SU-DHL-6 (cell line): ENCODE results near the gene CA11.

ENCODE experiments used
- H2AFZ ChIP-seq: fragments of 200-600 bp; sonication (generic); 2 replicates; pipeline ENCODE4 v1.6.1; 2014; ENCODE audit warnings: low read depth, mild to moderate bottlenecking, moderate library complexity, mixed read lengths, antibody characterized with exemption, low read length; ENCODE audit not compliant: severe bottlenecking
- H3F3A ChIP-seq: fragments of 200-600 bp; shearing (Covaris generic); 2 replicates; pipeline ENCODE4 v1.6.0; 2016; ENCODE audit warnings: antibody characterized with exemption, mild to moderate bottlenecking; ENCODE audit not compliant: insufficient read depth
- H3K27ac ChIP-seq: fragments of 200-600 bp; sonication (generic); 2 replicates; pipeline ENCODE4 v1.5.1; 2016; ENCODE audit warnings: low read depth, mild to moderate bottlenecking, low read length, moderate library complexity, mixed read lengths
- H3K27me3 ChIP-seq: fragments of 200-600 bp; sonication (generic), shearing (Covaris generic); 2 replicates; pipeline ENCODE4 v1.6.0; 2014; ENCODE audit warnings: mild to moderate bottlenecking, low read length
- H3K36me3 ChIP-seq: fragments of 200-600 bp; sonication (generic); 2 replicates; pipeline ENCODE4 v1.6.1; 2014; ENCODE audit warnings: mild to moderate bottlenecking, low read length, mixed read lengths
- H3K4me2 ChIP-seq: fragments of 300-600, 200-600 bp; shearing (Covaris generic), sonication (generic); 2 replicates; pipeline ENCODE4 v1.6.0; 2014; ENCODE audit warnings: low read length, low read depth, mild to moderate bottlenecking; ENCODE audit not compliant: poor library complexity, severe bottlenecking
- H3K4me3 ChIP-seq: fragments of 200-600 bp; sonication (generic); 2 replicates; pipeline ENCODE4 v1.5.1; 2014; ENCODE audit warnings: antibody characterized with exemption, low read length, mild to moderate bottlenecking, mixed read lengths; ENCODE audit not compliant: insufficient read depth, poor library complexity, severe bottlenecking
- H3K79me2 ChIP-seq: fragments of 200-600 bp; sonication (generic); 2 replicates; pipeline ENCODE4 v1.6.1; 2014; ENCODE audit warnings: mild to moderate bottlenecking, low read length, moderate library complexity; ENCODE audit not compliant: insufficient read depth
- H3K9ac ChIP-seq: fragments of 200-600 bp; sonication (generic); 2 replicates; pipeline ENCODE4 v1.7.0; 2014; ENCODE audit warnings: mild to moderate bottlenecking, low read length
- H3K9me2 ChIP-seq: fragments of 200-600 bp; sonication (generic); replicated peaks from 2 replicates; pipeline ENCODE4 v1.6.1; 2014; ENCODE audit warnings: low read length; ENCODE audit not compliant: insufficient read depth
- H3K9me3 ChIP-seq: fragments of 200-600 bp; sonication (generic); 2 replicates; pipeline ENCODE4 v1.6.1; 2014; ENCODE audit warnings: low read length, mixed read lengths; ENCODE audit not compliant: insufficient read depth
- H4K20me1 ChIP-seq: fragments of 200-600 bp; sonication (generic); 2 replicates; pipeline ENCODE4 v1.6.1; 2014; ENCODE audit warnings: low read depth, mild to moderate bottlenecking, antibody characterized with exemption, low read length, moderate library complexity, mixed read lengths
- CTCF ChIP-seq: fragments of 200-600 bp; sonication (generic); IDR thresholded peaks from one replicate; pipeline ENCODE4 v1.5.1; 2017; ENCODE audit warnings: antibody characterized with exemption, mild to moderate bottlenecking, low read length, moderate library complexity; ENCODE audit not compliant: insufficient read depth, poor library complexity, severe bottlenecking
- EZH2phosphoT487 ChIP-seq: fragments of 200-600 bp; sonication (generic), shearing (Covaris generic); conservative IDR thresholded peaks from 2 replicates; pipeline ENCODE4 v1.6.1; 2018; ENCODE audit warnings: mild to moderate bottlenecking, antibody characterized with exemption, low read length, moderate library complexity, mixed read lengths

CA11 gene

DNA sequence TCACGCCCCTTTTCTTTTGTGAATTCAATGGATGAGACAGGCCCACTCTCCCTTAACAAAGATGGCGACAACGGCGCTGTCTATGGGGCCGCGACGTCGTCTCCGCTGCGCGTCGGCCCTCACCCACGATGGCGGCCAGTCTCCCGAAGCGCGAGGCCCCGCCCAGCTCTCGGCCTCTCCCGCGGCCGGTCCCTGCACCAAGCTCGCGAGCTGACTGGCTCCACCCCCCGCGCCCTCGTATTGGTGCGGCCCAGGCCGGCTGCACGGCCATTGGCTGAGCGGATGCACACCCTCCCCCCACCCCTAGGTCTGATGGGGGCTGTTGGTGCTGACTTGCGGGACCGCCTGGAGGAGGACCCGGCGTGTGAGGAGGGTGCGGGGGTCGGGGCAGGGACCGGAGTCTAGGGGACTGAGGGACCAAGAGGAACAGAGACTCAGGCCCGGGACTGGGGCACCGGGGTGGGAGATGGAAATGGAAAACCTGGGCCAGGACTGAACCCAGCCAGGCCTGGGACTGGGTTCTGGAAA is 21.9 kb downstream of the CA11 start:
- Histone ChIP-seq H3K9me3 (no peaks in the 10 kb centered on the region), H3K27ac (peak overlapping the region; percentile 58), H3K4me3 (peak overlapping the region; percentile 56), H3K4me2 (peak overlapping the region; percentile 89), H3F3A (0 out of 2 replicates have a peak, but pooled peaks cover 5% of the 10 kb centered on the region), H4K20me1 (no peaks in the 10 kb centered on the region), H2AFZ (peak overlapping the region; percentile 49), H3K9ac (peak overlapping the region; percentile 60), H3K79me2 (peaks cover 15% of the 10 kb centered on the region; the same call in 1 of the 2 replicates), H3K9me2 (no peaks in the 10 kb centered on the region), H3K27me3 (no peaks in the 10 kb centered on the region), H3K36me3 (no peaks in the 10 kb centered on the region)
- TF ChIP-seq CTCF (no peak), EZH2phosphoT487 (no peak)

DNA sequence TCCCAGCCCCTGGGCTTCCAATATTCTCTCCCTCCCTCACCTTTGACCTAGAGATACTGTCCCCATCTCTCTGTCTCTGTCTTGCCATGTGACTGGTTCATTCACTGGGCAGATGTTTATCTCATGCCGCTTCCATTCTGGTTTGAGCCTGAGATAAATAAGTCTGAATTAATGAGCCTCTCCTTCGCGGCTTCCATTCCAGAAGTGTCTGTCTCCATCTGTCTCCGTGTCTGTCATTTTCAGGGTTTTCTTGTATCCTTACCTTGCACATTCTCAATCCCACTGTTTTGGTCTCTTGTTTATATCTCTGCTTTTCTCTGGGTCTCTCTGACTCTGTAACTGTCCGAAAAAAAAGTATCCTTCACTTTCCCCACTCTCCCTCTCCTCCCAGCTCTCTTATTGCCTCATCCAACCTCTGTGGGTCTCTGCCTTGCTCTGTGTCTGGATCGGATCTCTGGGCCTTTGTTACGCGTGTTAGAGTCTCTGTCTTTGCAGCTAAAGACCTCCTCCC is 22.4 kb downstream of the CA11 start:
- H2AFZ ChIP-seq: peak overlapping the region; percentile 49
- no peaks in the 10 kb centered on the region for H3K9me2 ChIP-seq
- H3F3A ChIP-seq: peaks cover 7% of the 10 kb centered on the region; the same call in 1 of the 2 replicates
- H4K20me1 ChIP-seq: no peaks in the 10 kb centered on the region
- no peaks in the 10 kb centered on the region for H3K9me3 ChIP-seq
- peak overlapping the region; percentile 56 for H3K4me3 ChIP-seq
- H3K27me3 ChIP-seq: no peaks in the 10 kb centered on the region
- peak overlapping the region; percentile 60 for H3K9ac ChIP-seq
- TF ChIP-seq EZH2phosphoT487 (no peak), CTCF (no peak)
- no peaks in the 10 kb centered on the region for H3K36me3 ChIP-seq
- H3K79me2 ChIP-seq: peaks cover 18% of the 10 kb centered on the region
- peak overlapping the region; percentile 89 for H3K4me2 ChIP-seq
- peak overlapping the region; percentile 58 for H3K27ac ChIP-seq

DNA sequence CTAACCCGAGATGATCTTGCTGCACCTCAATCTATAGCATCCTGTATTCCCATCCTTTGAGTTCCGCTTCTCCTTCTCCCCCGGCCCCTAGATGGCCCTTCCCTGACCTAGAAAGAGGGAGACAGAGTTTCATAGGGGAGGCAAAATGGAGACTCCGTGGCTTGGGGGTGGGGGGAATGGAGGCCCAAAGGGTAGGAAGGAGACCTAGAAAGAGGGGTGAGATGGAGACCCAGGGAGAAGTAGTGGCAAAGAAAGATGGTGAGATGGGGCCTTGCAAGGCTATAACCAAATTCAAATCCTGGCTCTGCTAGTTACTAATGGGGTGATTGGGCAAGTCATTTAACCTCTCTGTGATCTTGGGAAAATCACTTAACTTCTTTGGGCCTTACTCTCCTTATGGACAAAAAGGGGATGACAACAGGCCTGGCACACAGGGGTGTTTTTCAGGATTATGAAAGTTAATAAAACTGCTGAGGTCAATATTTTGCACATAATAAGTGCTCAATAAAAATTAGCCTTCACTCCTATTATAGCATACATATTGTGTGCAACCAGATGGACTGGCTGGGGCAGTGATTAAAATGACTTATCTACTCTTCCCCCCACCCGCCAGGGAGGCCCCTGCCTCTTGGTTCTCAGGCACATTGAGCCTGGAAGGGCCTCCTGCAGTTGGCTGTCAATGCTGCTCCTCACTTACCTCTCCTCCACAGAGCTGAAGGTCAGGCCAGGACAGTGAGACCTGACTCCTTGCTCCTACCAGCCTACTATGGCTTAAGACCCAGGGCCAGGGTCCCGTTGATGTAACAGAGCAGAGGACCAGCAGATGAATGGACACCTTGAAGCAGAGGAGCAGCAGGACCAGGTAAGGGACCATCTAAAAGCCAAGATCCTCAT is 26.0 kb downstream of the CA11 start:
- peak overlapping the region; percentile 77 for H3K27ac ChIP-seq
- peaks cover 20% of the 10 kb centered on the region for H3F3A ChIP-seq

More for the DNA sequence above, 26.0 kb downstream of the CA11 start:
- Histone ChIP-seq H3K79me2 (peaks cover 45% of the 10 kb centered on the region), H2AFZ (peak overlapping the region; percentile 29), H3K9me3 (no peaks in the 10 kb centered on the region), H3K4me3 (peak overlapping the region; percentile 79), H3K9me2 (no peaks in the 10 kb centered on the region), H3K4me2 (peak overlapping the region; percentile 92), H3K36me3 (peaks cover 16% of the 10 kb centered on the region), H4K20me1 (peaks cover 14% of the 10 kb centered on the region), H3K27me3 (no peaks in the 10 kb centered on the region), H3K9ac (peak overlapping the region; percentile 92)
- TF ChIP-seq EZH2phosphoT487 (no peak), CTCF (no peak)
